ENCODE data around the gene KIF2A.

The KIF2A gene

DNA sequence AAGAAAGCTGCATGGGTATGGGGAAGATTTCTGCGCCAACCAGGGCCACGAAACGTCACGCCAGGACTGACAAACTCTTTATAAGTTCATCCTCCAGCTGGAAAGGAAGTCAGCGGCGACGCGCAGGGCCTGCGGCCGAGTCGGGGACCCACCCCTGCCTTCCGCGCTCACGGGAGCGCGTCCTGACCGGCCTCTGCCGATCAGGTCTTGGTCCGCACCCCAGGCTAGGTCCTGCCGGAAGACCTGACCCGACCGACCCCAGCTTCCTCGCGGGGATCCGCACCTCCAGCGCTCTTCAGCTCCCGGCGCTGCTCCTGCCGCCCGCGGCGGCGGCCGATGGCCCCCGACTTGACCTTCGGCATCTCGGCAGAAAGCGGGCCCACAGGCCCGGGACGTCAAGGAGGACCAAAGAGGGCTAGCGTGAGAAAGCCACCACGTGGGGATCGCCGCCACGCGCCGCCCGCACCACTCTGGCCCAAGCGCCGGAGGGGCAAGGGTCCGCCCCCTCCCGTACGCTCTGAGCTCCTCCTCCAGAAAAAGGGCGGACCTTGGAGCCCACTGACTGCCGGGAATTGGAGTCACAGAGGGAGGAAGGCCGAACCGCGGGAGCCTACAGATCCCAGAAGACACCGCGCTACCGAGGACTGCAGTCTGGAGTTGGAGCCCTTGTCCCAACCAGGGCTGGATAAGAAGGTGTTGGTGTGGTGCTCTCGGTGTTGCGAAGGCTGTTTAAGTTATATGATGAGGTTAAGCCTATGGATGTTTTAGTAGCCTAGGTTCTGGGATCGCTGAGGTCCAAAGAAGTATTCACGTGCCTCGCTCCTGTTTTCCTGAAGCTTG is 97.6 kb downstream of the KIF2A start, which contains the start of gene DIMT1:
Gene DIMT1, minus strand, starts transcription at position 495 of the 840 bp plus-strand sequence. Its CDS starts 133 bp downstream, at position 362.
- peak; percentile 97 for DNase-seq
- no peaks in the 10 kb centered on the region for H3K27me3 ChIP-seq
- peaks cover 27% of the 10 kb centered on the region for H3K36me3 ChIP-seq
- no peaks in the 10 kb centered on the region for H3K4me1 ChIP-seq
- TF ChIP-seq, protein P1, sequence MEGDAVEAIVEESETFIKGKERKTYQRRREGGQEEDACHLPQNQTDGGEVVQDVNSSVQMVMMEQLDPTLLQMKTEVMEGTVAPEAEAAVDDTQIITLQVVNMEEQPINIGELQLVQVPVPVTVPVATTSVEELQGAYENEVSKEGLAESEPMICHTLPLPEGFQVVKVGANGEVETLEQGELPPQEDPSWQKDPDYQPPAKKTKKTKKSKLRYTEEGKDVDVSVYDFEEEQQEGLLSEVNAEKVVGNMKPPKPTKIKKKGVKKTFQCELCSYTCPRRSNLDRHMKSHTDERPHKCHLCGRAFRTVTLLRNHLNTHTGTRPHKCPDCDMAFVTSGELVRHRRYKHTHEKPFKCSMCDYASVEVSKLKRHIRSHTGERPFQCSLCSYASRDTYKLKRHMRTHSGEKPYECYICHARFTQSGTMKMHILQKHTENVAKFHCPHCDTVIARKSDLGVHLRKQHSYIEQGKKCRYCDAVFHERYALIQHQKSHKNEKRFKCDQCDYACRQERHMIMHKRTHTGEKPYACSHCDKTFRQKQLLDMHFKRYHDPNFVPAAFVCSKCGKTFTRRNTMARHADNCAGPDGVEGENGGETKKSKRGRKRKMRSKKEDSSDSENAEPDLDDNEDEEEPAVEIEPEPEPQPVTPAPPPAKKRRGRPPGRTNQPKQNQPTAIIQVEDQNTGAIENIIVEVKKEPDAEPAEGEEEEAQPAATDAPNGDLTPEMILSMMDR (IDR thresholded peaks at IDR 0.05; ENCODE audit: low read depth, low read length), result no peak
- peak within 1 kb of the TSS; percentile 80 for H3K4me3 ChIP-seq (ENCODE audit: low read depth, low read length)
- no peaks in the 10 kb centered on the region for H3K9me3 ChIP-seq

- DNase-seq, result peak; percentile 98
- H3K27me3 ChIP-seq, result no peaks in the 10 kb centered on the region
- H3K4me3 ChIP-seq (ENCODE audit: low read depth, low read length), result peak within 1 kb of the TSS; percentile 99
- no peaks in the 10 kb centered on the region; the same call in 1 of the 2 replicates for H3K36me3 ChIP-seq
- H3K4me1 ChIP-seq, result peaks cover 4% of the 10 kb centered on the region
- H3K9me3 ChIP-seq, result no peaks in the 10 kb centered on the region
- TF ChIP-seq, protein P1 (IDR thresholded peaks at IDR 0.05; ENCODE audit: low read depth, low read length), result no peak
Observed at GRCh38 chr5:62412549-62413329, 106.7 kb downstream of the KIF2A start, which contains the start of gene IPO11. Gene IPO11 (plus strand): TSS chr5:62412763. CDS start chr5:62437280, 24,517 bp downstream.

DNA sequence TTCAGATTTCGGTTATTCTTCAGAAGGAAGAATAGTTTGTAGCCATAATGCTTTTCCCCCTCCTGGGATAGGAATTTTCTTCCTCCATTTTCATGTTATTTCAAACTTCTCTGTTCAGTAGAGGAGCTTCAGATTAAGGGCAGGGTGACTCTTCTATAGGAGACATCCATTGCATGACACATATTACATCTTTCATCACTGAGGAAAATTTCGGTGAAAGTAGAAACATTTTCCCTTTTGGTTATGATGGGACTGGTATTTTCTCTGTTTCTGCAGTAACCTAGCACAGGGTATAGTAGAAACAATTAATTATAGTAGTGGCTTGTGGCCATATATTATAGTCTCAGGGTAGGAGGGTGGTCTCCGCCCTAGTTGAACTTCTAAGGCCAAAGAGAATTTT is 107.7 kb downstream of the KIF2A start:
- Histone ChIP-seq H3K4me3 (ENCODE audit: low read depth, low read length) (peak overlapping the region; percentile 99), H3K27me3 (no peaks in the 10 kb centered on the region), H3K9me3 (no peaks in the 10 kb centered on the region), H3K36me3 (peaks cover 4% of the 10 kb centered on the region; the same call in 1 of the 2 replicates), H3K4me1 (peaks cover 4% of the 10 kb centered on the region)
- DNase-seq, result no peak
- TF ChIP-seq, protein P1 (IDR thresholded peaks at IDR 0.05; ENCODE audit: low read depth, low read length), result no peak

- no peak for DNase-seq
- Histone ChIP-seq H3K4me3 (ENCODE audit: low read depth, low read length) (no peak overlapping the region), H3K4me1 (no peaks in the 10 kb centered on the region; the same call in 1 of the 2 replicates), H3K9me3 (no peaks in the 10 kb centered on the region), H3K36me3 (peaks cover 7% of the 10 kb centered on the region; the same call in 1 of the 2 replicates), H3K27me3 (no peaks in the 10 kb centered on the region)
- TF ChIP-seq, protein P1 (IDR thresholded peaks at IDR 0.05; ENCODE audit: low read depth, low read length), result no peak
Observed at GRCh38 chr5:62418462-62419076, 112.6 kb downstream of the KIF2A start.

DNA sequence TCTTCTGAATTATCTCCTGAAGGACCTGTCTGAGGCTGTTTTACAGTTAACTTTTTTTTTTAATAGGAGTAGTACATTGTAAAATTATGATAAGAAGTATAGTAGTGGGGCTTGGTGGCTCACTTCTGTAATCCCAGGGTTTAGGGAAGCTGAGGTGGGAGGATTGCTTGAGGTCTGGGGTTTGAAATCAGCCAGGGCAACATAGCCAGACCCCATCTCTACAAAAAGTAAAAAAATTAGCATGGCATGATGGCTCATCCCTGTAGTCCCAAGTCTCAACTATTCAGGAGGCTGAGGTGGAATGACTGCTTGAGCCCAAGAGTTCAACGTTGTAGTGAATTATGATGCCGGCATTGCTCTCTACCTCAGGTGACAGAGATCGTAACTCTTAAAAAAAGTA is 113.6 kb downstream of the KIF2A start:
- peaks cover 7% of the 10 kb centered on the region; the same call in 1 of the 2 replicates for H3K36me3 ChIP-seq
- H3K27me3 ChIP-seq, result no peaks in the 10 kb centered on the region
- H3K4me3 ChIP-seq (ENCODE audit: low read depth, low read length), result no peak overlapping the region
- H3K4me1 ChIP-seq, result no peaks in the 10 kb centered on the region; the same call in 1 of the 2 replicates
- TF ChIP-seq, protein P1 (IDR thresholded peaks at IDR 0.05; ENCODE audit: low read depth, low read length), result no peak
- DNase-seq, result no peak
- no peaks in the 10 kb centered on the region for H3K9me3 ChIP-seq

Data from BE2C (cell line).